Sigmoid colon (tissue), 4 donors: ENCODE data around the gene FAM133A.

ENCODE experiments used
- CTCF ChIP-seq, 4 experiments: fragments of 450-650 bp in 3 of 4; fragments of 200-600 bp in 1 of 4; IDR thresholded peaks; one replicate each; pipeline ENCODE4 v1.5.1; 2016 to 2019; ENCODE audit warnings: antibody characterized with exemption in 4 of 4, mild to moderate bottlenecking in 3 of 4, moderate library complexity in 2 of 4
- EP300 ChIP-seq, 4 donors: sonication (generic); formaldehyde crosslinking; IDR thresholded peaks; one replicate each; pipeline ENCODE4 v1.6.1; 2017; ENCODE audit warnings: antibody characterized with exemption in 4 of 4
- POLR2A ChIP-seq, 2 donors: fragments of 450-650 bp; IDR thresholded peaks; one replicate each; pipeline ENCODE4 v1.6.1; 2016; ENCODE audit warnings: antibody characterized with exemption in 2 of 2, mild to moderate bottlenecking in 2 of 2, moderate library complexity in 2 of 2
- POLR2AphosphoS5 ChIP-seq, 4 donors: sonication (generic); formaldehyde crosslinking; IDR thresholded peaks; one replicate each; pipeline ENCODE4 v1.6.1; 2017; ENCODE audit warnings: antibody characterized with exemption in 4 of 4

GRCh38 chrX:93637591-93637990, 36.4 kb upstream of the FAM133A start:
- TF ChIP-seq CTCF (IDR thresholded peaks at IDR 0.05): no peak
- no peak for TF ChIP-seq POLR2AphosphoS5 (IDR thresholded peaks at IDR 0.05)
- TF ChIP-seq EP300 (IDR thresholded peaks at IDR 0.05): no peak
- no peak for TF ChIP-seq POLR2A (IDR thresholded peaks at IDR 0.05)
